ENCODE results near the gene FOXC2.

Gene FOXC2

GRCh38 chr16:86528061-86528929 lies 38.3 kb upstream of the FOXC2 start:
- TF ChIP-seq CTCF (conservative IDR thresholded peaks at IDR 0.05; ENCODE audit: low read depth, low read length): no peak
- DNase-seq (ENCODE audit: low read depth): no peak
- H3K4me3 ChIP-seq (ENCODE audit: low read length): no peak overlapping the region

- no peak for TF ChIP-seq CTCF (conservative IDR thresholded peaks at IDR 0.05; ENCODE audit: low read depth, low read length)
- H3K4me3 ChIP-seq (ENCODE audit: low read length): no peak overlapping the region
- DNase-seq (ENCODE audit: low read depth): no peak
Observed at GRCh38 chr16:86529160-86529559, 37.5 kb upstream of the FOXC2 start.

- no peak overlapping the region for H3K4me3 ChIP-seq (ENCODE audit: low read length)
- TF ChIP-seq CTCF (conservative IDR thresholded peaks at IDR 0.05; ENCODE audit: low read depth, low read length): no peak
- DNase-seq (ENCODE audit: low read depth): no peak
Observed at GRCh38 chr16:86530251-86531190, 36.1 kb upstream of the FOXC2 start.

- no peak for TF ChIP-seq CTCF (conservative IDR thresholded peaks at IDR 0.05; ENCODE audit: low read depth, low read length)
- H3K4me3 ChIP-seq (ENCODE audit: low read length): no peak overlapping the region
- DNase-seq (ENCODE audit: low read depth): no peak
Observed at GRCh38 chr16:86531191-86531545, 35.5 kb upstream of the FOXC2 start.

- TF ChIP-seq CTCF (conservative IDR thresholded peaks at IDR 0.05; ENCODE audit: low read depth, low read length): no peak
- H3K4me3 ChIP-seq (ENCODE audit: low read length): no peak overlapping the region
- no peak for DNase-seq (ENCODE audit: low read depth)
Observed at GRCh38 chr16:86531641-86532525, 34.7 kb upstream of the FOXC2 start.

GRCh38 chr16:86532526-86532815 lies 34.2 kb upstream of the FOXC2 start:
- TF ChIP-seq CTCF (conservative IDR thresholded peaks at IDR 0.05; ENCODE audit: low read depth, low read length): no peak
- DNase-seq (ENCODE audit: low read depth): no peak
- no peak overlapping the region for H3K4me3 ChIP-seq (ENCODE audit: low read length)
